Thoracic aorta (tissue), 2 donors: ENCODE data around the gene DOLPP1. TPM values are rescaled to one million over a fixed set of nuclear protein-coding genes. Genes with fewer than 3 reads are reported as not detected.

Source experiments
- ATAC-seq: fragments of 150-250 bp; one replicate; pipeline ENCODE4 v1.8.0; 2017; ENCODE audit warnings: low read depth; ENCODE audit not compliant: insufficient number of reproducible peaks, low FRiP score
- DNase-seq: peaks from one replicate; pipeline ENCODE4 v3.0.0-alpha.2; 2020; ENCODE audit warnings: low spot score
- H3K27ac ChIP-seq, 2 donors: fragments of 200-600 bp; sonication (generic); 1 replicate in 1 of 2; 2 replicates in 1 of 2; pipeline ENCODE4 v1.5.1; 2016; ENCODE audit warnings: mild to moderate bottlenecking in 2 of 2, moderate library complexity in 2 of 2
- H3K27me3 ChIP-seq: fragments of 200-600 bp; sonication (generic); replicated peaks from 2 replicates; pipeline ENCODE4 v1.6.0; 2016; ENCODE audit warnings: mild to moderate bottlenecking; ENCODE audit not compliant: insufficient read depth
- H3K36me3 ChIP-seq: fragments of 200-600 bp; sonication (generic); one replicate; pipeline ENCODE4 v1.5.1; 2016
- H3K4me1 ChIP-seq, 2 donors: fragments of 200-600 bp; sonication (generic); 1 replicate in 1 of 2; 2 replicates in 1 of 2; pipeline versions ENCODE4 v1.5.1 to v1.6.0; 2016; ENCODE audit warnings: low read depth in 2 of 2, mild to moderate bottlenecking in 1 of 2; ENCODE audit not compliant: control insufficient read depth in 1 of 2
- H3K4me3 ChIP-seq: fragments of 200-600 bp; sonication (generic); 2 replicates; pipeline ENCODE4 v1.5.1; 2016; ENCODE audit warnings: mild to moderate bottlenecking
- H3K9me3 ChIP-seq: fragments of 200-600 bp; sonication (generic); 2 replicates; pipeline ENCODE4 v1.5.1; 2016
- CTCF ChIP-seq: fragments of 200-600 bp; sonication (generic); IDR thresholded peaks from one replicate; pipeline ENCODE4 v1.5.1; 2019; ENCODE audit warnings: antibody characterized with exemption
- total RNA-seq, 2 donors: library from RNA; depleted of rRNA; stranded (reverse); fragments of >200 nt; gene quantifications; one replicate each; pipeline versions ENCODE4 v1.1.0 to v1.2.3, GENCODE V29; 2016

Gene DOLPP1
- total RNA-seq, 2 donors from 2014 or later, result 3.4 to 9.7 TPM

DNA sequence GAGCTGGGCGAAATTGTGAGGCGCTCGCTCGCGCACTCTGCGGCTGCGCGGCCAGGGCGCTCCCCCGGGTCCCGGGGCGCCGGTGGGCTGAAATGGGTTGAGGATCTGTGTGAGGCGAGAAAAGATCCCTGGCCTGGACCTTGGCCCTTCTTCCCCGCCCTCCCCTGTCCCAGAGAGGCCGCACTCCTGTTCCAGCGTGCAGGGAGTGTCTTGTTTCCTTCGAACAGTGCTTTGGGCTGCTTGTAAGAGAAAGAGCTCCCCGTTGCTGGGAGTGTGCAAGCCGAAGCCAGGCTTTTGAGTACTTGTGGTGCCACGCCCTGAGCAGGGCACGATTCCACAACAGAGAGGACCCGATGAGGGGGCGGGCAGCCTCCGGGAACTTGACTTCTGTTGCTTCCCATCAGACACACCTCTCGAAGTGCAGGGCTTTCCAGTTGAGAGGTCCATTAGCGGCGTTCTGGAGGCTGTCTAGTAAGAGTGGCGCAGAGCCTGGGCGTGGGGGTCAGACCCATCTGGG, 535 bp downstream of the DOLPP1 start:
- Histone ChIP-seq H3K36me3 (peaks cover 13% of the 10 kb centered on the region), H3K4me1 (peaks cover 7 to 18% of the 10 kb centered on the region in 2 donors), H3K27ac (peak overlapping the region; percentile 42 to 72), H3K9me3 (no peaks in the 10 kb centered on the region), H3K27me3 (no peaks in the 10 kb centered on the region), H3K4me3 (peak overlapping the region; percentile 100)
- no peak for TF ChIP-seq CTCF
- no peak for ATAC-seq
- DNase-seq, result no peak

DNA sequence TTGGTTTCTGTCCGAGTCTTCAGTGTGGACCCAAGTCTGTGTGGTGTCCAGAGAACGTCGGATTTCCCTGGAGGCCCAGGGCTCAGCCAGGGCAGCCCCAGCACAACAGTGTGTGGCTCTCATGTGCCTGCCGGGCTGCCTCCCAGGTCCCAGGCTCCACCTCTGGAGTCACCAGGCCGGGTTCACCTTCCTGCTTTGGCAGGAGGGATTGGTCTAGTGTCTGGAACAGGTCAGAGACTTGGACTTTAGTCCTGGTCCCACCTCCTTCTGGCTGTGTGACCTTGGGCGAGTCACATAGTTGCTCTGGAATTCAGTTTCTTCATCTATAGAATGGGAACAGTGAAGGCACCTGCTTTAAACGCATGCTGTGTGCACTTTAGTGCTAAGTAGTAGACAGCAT, 3.2 kb downstream of the DOLPP1 start:
- DNase-seq, result no peak
- Histone ChIP-seq H3K36me3 (peaks cover 18% of the 10 kb centered on the region), H3K9me3 (no peaks in the 10 kb centered on the region), H3K4me1 (peaks cover 7 to 18% of the 10 kb centered on the region in 2 donors), H3K4me3 (no peak overlapping the region), H3K27me3 (no peaks in the 10 kb centered on the region), H3K27ac (no peak overlapping the region)
- no peak for ATAC-seq
- no peak for TF ChIP-seq CTCF

DNA sequence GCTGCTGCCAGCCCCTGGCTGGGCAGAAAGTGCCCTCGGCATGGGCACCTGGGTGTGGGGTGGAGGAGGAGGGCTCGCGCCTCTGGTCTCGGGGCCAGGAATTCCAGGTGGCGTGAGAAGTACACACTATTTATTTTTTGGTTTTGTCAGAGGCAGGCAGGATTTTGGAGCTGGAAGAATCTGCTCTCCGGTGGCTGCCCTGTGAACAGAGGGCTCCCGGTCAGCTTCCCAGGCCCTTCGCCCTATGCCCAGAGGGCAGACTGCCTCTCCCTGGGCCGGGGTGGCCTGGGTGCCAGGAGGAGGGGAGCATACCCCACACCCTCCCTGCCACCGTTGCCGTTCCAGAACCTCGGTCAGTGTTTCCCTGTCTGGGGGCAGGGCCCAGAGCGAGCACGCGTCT, 8.3 kb downstream of the DOLPP1 start:
- ATAC-seq (no peak), DNase-seq (no peak)
- Histone ChIP-seq H3K27ac (no peak overlapping the region), H3K9me3 (no peaks in the 10 kb centered on the region), H3K4me1 (no peaks in the 10 kb centered on the region), H3K36me3 (peaks cover 18% of the 10 kb centered on the region), H3K27me3 (no peaks in the 10 kb centered on the region), H3K4me3 (no peak overlapping the region)
- no peak for TF ChIP-seq CTCF

DNA sequence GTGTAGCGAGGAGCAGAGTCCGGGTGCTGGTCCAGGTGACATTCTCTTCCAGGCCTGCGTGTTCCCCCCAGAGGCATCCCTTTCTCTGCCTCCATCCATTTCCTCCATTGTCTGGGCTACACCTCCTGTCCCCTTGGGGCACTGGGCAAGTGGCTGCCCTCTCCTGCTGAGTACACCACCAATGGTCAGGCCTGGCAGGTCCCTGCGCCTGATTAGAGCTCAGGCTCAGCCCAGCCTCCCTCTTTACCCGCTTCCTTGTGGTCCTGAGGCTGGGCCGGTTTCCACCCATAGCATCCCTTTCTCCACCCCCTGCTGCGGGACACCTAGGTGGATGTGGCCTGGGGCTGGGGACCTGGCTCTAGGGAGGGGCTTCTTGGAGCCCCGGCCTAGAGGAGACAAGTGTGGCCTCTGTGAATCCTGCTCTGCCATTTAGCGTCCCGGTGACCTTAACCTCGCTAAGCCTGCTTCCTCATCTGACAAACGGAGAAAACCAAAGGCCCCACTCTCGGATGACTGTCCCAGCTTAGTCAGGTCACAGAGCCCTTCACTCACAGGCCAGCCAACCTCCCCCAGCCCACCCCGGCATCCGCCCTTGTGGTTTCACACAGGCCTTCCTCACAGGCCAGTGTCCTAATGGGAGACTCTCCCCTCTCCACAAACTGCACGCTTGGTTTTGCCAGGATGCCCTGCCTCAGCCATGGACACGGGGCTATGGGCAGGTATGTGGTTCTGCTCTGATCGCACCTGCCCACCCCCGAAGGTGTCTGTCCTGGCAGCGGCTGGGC, 12.9 kb downstream of the DOLPP1 start:
- peaks cover 30% of the 10 kb centered on the region for H3K36me3 ChIP-seq
- ATAC-seq, result no peak

More for the DNA sequence above, 12.9 kb downstream of the DOLPP1 start:
- TF ChIP-seq CTCF, result no peak
- Histone ChIP-seq H3K27me3 (no peaks in the 10 kb centered on the region), H3K9me3 (no peaks in the 10 kb centered on the region), H3K27ac (no peak overlapping the region), H3K4me1 (no peaks in the 10 kb centered on the region), H3K4me3 (no peak overlapping the region)
- DNase-seq, result no peak
